IMR-90 (cell line): ENCODE results near the gene ACOX3. TPM values are rescaled to one million over a fixed set of nuclear protein-coding genes. Genes with fewer than 3 reads are reported as not detected.

Experiments used
- ATAC-seq: fragments of 200-7000 bp; cut with Tn5 transposase; 2 replicates; pipeline ENCODE4 v1.9.1; 2020; ENCODE audit warnings: low read depth, mild to moderate bottlenecking, moderate library complexity
- BruUV-seq: library from RNA; stranded (reverse); fragments of 400-500 nt; replicated peaks from 2 replicates; lab custom pipeline; 2021; lab: Mats Ljungman, UMichigan
- CTCF ChIA-PET: fragments of 300-600 bp; formaldehyde crosslinking; extraction: SDS; loops from one replicate; lab custom pipeline; 2021; ENCODE audit warnings: antibody characterized with exemption; lab: Yijun Ruan, JAX
- POLR2A ChIA-PET: fragments of 300-600 bp; sonication (Branson Sonifier 250); formaldehyde crosslinking; loops from one replicate; lab custom pipeline; 2022; ENCODE audit warnings: antibody characterized with exemption; ENCODE audit not compliant: unreplicated experiment; lab: Charles Lee
- DNase-seq: peaks from one replicate; pipeline ENCODE4 v3.0.0; 2013
- H2AFZ ChIP-seq: replicated peaks from 2 replicates; pipeline ENCODE3; 2013; ENCODE audit warnings: low read length, mild to moderate bottlenecking; ENCODE audit not compliant: poor library complexity
- H2AK5ac ChIP-seq: 2 replicates; pipeline ENCODE4 v1.6.1; 2013; ENCODE audit warnings: low read depth, low read length, inconsistent platforms
- H2AK9ac ChIP-seq: replicated peaks from 2 replicates; pipeline ENCODE3; 2013; ENCODE audit warnings: mild to moderate bottlenecking, low read depth, low read length, moderate library complexity; ENCODE audit not compliant: poor library complexity
- H2BK120ac ChIP-seq: 2 replicates; pipeline ENCODE4 v1.6.1; 2013; ENCODE audit warnings: low read depth, low read length, inconsistent platforms
- H2BK15ac ChIP-seq: 3 replicates; pipeline ENCODE4 v1.6.1; 2013; ENCODE audit warnings: low read depth, low read length, inconsistent platforms
- H2BK20ac ChIP-seq: 2 replicates; pipeline ENCODE4 v1.6.1; 2013; ENCODE audit warnings: low read depth, mild to moderate bottlenecking, inconsistent platforms, low read length, moderate library complexity
- H2BK5ac ChIP-seq: 2 replicates; pipeline ENCODE4 v1.6.1; 2013; ENCODE audit warnings: mild to moderate bottlenecking, low read depth, low read length, inconsistent platforms; ENCODE audit not compliant: poor library complexity, severe bottlenecking
- H3K14ac ChIP-seq: replicated peaks from 2 replicates; pipeline ENCODE4 v1.6.1; 2013; ENCODE audit warnings: low read depth, low read length, inconsistent platforms
- H3K18ac ChIP-seq: 2 replicates; pipeline ENCODE4 v1.6.1; 2013; ENCODE audit warnings: low read depth, low read length, control low read depth
- H3K23ac ChIP-seq: 2 replicates; pipeline ENCODE4 v1.6.1; 2013; ENCODE audit warnings: low read depth, low read length, inconsistent platforms
- H3K27ac ChIP-seq: 2 replicates; pipeline ENCODE4 v1.5.1; 2013; ENCODE audit warnings: mild to moderate bottlenecking, control low read depth, low read length; ENCODE audit not compliant: insufficient read depth
- H3K27me3 ChIP-seq: 2 replicates; pipeline ENCODE4 v1.6.1; 2013; ENCODE audit warnings: low read length; ENCODE audit not compliant: control insufficient read depth, insufficient read depth
- H3K36me3 ChIP-seq: 2 replicates; pipeline ENCODE4 v1.6.1; 2013; ENCODE audit warnings: low read length, mixed read lengths; ENCODE audit not compliant: control insufficient read depth, insufficient read depth
- H3K4ac ChIP-seq: 2 replicates; pipeline ENCODE4 v1.6.1; 2013; ENCODE audit warnings: low read depth, low read length, inconsistent platforms
- H3K4me1 ChIP-seq: 2 replicates; pipeline ENCODE4 v1.6.1; 2013; ENCODE audit warnings: low read length, mixed read lengths; ENCODE audit not compliant: control insufficient read depth, insufficient read depth
- H3K4me2 ChIP-seq: 2 replicates; pipeline ENCODE4 v1.6.1; 2013; ENCODE audit warnings: low read depth, mild to moderate bottlenecking, control low read depth, low read length, moderate library complexity
- H3K4me3 ChIP-seq: 2 replicates; pipeline ENCODE4 v1.5.1; 2013; ENCODE audit warnings: low read depth, mild to moderate bottlenecking, control low read depth, low read length, moderate library complexity; ENCODE audit not compliant: insufficient read depth
- H3K56ac ChIP-seq: 2 replicates; pipeline ENCODE4 v1.6.1; 2013; ENCODE audit warnings: low read length, inconsistent platforms; ENCODE audit not compliant: insufficient read depth; ENCODE audit errors: extremely low read depth
- H3K79me1 ChIP-seq, 2 experiments: 2 replicates each; pipeline ENCODE4 v1.6.1; 2013; ENCODE audit warnings: low read length in 2 of 2, inconsistent platforms in 1 of 2, low read depth in 1 of 2
- H3K9ac ChIP-seq: 2 replicates; pipeline ENCODE4 v1.6.1; 2013; ENCODE audit warnings: low read depth, low read length, control low read depth
- H3K9me1 ChIP-seq: 2 replicates; pipeline ENCODE4 v1.6.1; 2013; ENCODE audit warnings: low read length, inconsistent platforms; ENCODE audit not compliant: insufficient read depth
- H3K9me3 ChIP-seq: 2 replicates; pipeline ENCODE4 v1.6.1; 2013; ENCODE audit warnings: low read length; ENCODE audit not compliant: control insufficient read depth, insufficient read depth
- H4K20me1 ChIP-seq: 2 replicates; pipeline ENCODE4 v1.6.1; 2013; ENCODE audit warnings: low read length, inconsistent platforms; ENCODE audit not compliant: insufficient read depth
- H4K5ac ChIP-seq: 2 replicates; pipeline ENCODE4 v1.6.1; 2013; ENCODE audit warnings: mild to moderate bottlenecking, low read depth, low read length, control low read depth
- H4K8ac ChIP-seq, 2 experiments: 2 replicates each; pipeline ENCODE4 v1.6.1; 2013; ENCODE audit warnings: low read depth in 2 of 2, low read length in 2 of 2, control low read depth in 1 of 2, inconsistent platforms in 1 of 2
- H4K91ac ChIP-seq: 2 replicates; pipeline ENCODE4 v1.6.1; 2013; ENCODE audit warnings: low read depth, low read length, inconsistent platforms; ENCODE audit not compliant: insufficient read depth
- MAFK ChIP-seq: IDR thresholded peaks from 2 replicates; pipeline ENCODE4 v1.6.1; 2012; ENCODE audit warnings: low read depth, low read length, improper control_type of control experiment
- USF2 ChIP-seq: fragments of 150-350 bp; IDR thresholded peaks from 2 replicates; pipeline ENCODE4 v1.6.1; 2017; ENCODE audit warnings: mild to moderate bottlenecking, antibody characterized with exemption, low read length, low read depth
- WGBS, 2 experiments: methylation state at CpG; one replicate each; pipeline versions ENCODE4 v1.1.5 to v1.1.7; 2013; ENCODE audit warnings: missing lambda C conversion rate in 2 of 2; ENCODE audit not compliant: insufficient read length in 1 of 2; ENCODE audit errors: extremely low coverage in 2 of 2; 5-methylcytosine and 5-hydroxymethylcytosine counted together
- dilution Hi-C: fragments of 300-500 bp; cut with HindIII; formaldehyde crosslinking; loops from one replicate; pipeline ENCODE4 v1.14.3; 2018; ENCODE audit warnings: low sequenced_read_pairs; ENCODE audit not compliant: unreplicated experiment
- in situ Hi-C: fragments of 300-500 bp; cut with MboI; formaldehyde crosslinking; loops from 3 replicates; pipeline ENCODE4 v1.14.3; 2019; ENCODE audit warnings: low sequenced_read_pairs, inconsistent platforms, mixed read lengths
- intact Hi-C: fragments of 100-400 bp; cut with micrococcal nuclease; formaldehyde crosslinking; loops from 2 replicates; pipeline ENCODE4 v1.10.0; 2022
- polyA plus RNA-seq, 3 experiments: library from polyadenylated mRNA; depleted of rRNA; stranded (reverse); fragments of >200 nt; gene quantifications; 2 replicates each; pipeline ENCODE4 v1.2.3, GENCODE V29; 2012; ENCODE audit warnings: low replicate concordance in 1 of 3
- total RNA-seq: library from RNA; depleted of rRNA; stranded (reverse); fragments of >200 nt; gene quantifications from 2 replicates; pipeline ENCODE4 v1.2.3, GENCODE V29; 2012

Gene ACOX3
- total and polyA plus RNA-seq, 2 of the 4 experiments (the other 2 are of a cell fraction) = 15.2 to 25.8 TPM

- no peak overlapping the region for H2AK9ac ChIP-seq
- H2BK5ac ChIP-seq = no peak overlapping the region
- CTCF ChIA-PET = interaction anchor here (0.6 kb wide), 1 partner anchor 12 kb away, joined by 3 read pairs; no protein-coding TSS in a partner anchor
- H3K23ac ChIP-seq = no peak overlapping the region
- H3K18ac ChIP-seq = no peak overlapping the region
- no peak overlapping the region for H2BK120ac ChIP-seq
- no peak for DNase-seq
- H2AK5ac ChIP-seq = no peak overlapping the region
- H2BK20ac ChIP-seq = no peak overlapping the region
- H4K5ac ChIP-seq = no peak overlapping the region
- H3K4ac ChIP-seq = no peak overlapping the region
- no peak overlapping the region for H2AFZ ChIP-seq
- 100% methylated on average over 2 of the region's 11 CpGs; no CpG with 5 or more reads in 1 of the 2 experiments for WGBS, 2 experiments
- BruUV-seq = no TSS peak
- H3K9me3 ChIP-seq = no peaks in the 10 kb centered on the region
- TF ChIP-seq USF2 (no peak), MAFK (no peak)
- H3K4me1 ChIP-seq = peaks cover 7% of the 10 kb centered on the region
- no peak overlapping the region for H3K9ac ChIP-seq
- H3K79me1 ChIP-seq = peaks cover 6 to 35% of the 10 kb centered on the region in 2 experiments; a peak in 2 of 4 replicates
- dilution Hi-C loops = no loop called here
- peaks cover 12% of the 10 kb centered on the region for H3K9me1 ChIP-seq
- intact Hi-C loops = no loop called here
- H3K4me2 ChIP-seq = no peak overlapping the region
- H4K20me1 ChIP-seq = peaks cover 12% of the 10 kb centered on the region; the same call in 1 of the 2 replicates
- no peak overlapping the region for H3K56ac ChIP-seq
- H3K36me3 ChIP-seq = peaks cover 22% of the 10 kb centered on the region
- ATAC-seq = no peak
- no peaks in the 10 kb centered on the region for H3K27me3 ChIP-seq
- POLR2A ChIA-PET = no interaction called here
- no peak overlapping the region for H3K4me3 ChIP-seq
- H3K14ac ChIP-seq = no peak overlapping the region
- no peak overlapping the region for H3K27ac ChIP-seq
- no peak overlapping the region for H4K8ac ChIP-seq
- H4K91ac ChIP-seq = no peak overlapping the region
- no peak overlapping the region for H2BK15ac ChIP-seq
- in situ Hi-C loops = no loop called here
Observed at GRCh38 chr4:8417071-8417614, 23.4 kb downstream of the ACOX3 start.
